Activated CD4-positive, alpha-beta T cell treated with anti-CD3 and anti-CD28 coated beads, Interleukin-2, Interleukin-6, amounts not matched to agents 100 ng/mL and 50 ng/mL, durations not matched to agents 16 hours and 8 hours (primary cell): ENCODE results near the gene GATAD2B.
"Not testable (repeated sequence)": the region's sequence is repeated elsewhere in the genome, so short reads cannot be mapped to it uniquely, and the experiment has no call there.

ENCODE experiments used
- DNase-seq: peaks from one replicate; pipeline ENCODE4 v3.0.0-alpha.2; 2020

Gene GATAD2B

GRCh38 chr1:153882296-153882912, 40.4 kb downstream of the GATAD2B start:
- no peak for DNase-seq

DNA sequence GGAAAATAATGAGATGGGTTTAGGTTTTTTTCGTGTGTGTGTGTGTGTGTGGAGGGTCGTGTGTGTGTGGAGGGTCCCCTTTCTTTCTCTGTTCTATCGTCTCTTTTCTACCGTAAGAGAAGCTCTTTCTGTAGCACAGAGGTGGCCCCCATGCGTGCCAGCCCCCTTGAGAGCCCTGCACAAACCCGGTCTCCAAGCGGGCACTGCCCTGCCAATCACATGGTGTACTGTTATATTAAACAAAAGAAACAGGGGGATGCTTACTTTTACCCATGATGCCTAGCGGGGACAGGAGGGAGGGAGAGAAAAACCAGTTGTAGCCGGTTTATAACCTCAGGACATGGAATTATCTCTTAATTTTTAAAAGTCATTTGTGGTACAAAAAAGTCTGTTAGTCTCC, 41.0 kb downstream of the GATAD2B start:
- DNase-seq: no peak

GRCh38 chr1:153880962-153881361, 41.8 kb downstream of the GATAD2B start:
- DNase-seq: no peak

GRCh38 chr1:153880024-153880423, 42.7 kb downstream of the GATAD2B start:
- DNase-seq: no peak

GRCh38 chr1:153877112-153877511, 45.7 kb downstream of the GATAD2B start:
- no peak for DNase-seq

GRCh38 chr1:153872934-153873333, 49.8 kb downstream of the GATAD2B start:
- DNase-seq: no peak

DNA sequence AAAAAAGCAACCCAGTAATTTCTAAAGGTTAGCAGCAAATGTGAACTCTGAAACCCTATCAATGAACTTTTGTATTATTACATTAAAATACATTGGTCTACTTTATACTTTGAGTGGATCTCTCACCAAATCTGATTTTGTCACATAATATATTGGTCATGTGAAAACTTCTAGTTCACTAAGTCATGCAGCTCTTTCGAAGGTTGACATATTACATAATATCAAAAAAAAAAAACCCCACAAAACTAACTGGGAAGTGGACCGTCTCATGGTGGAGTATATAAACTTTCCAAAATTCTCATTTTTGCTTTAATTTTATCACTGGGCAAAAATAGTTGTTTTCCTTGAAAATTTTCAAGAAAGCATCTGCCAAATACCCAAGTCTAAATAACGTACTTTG, 50.4 kb downstream of the GATAD2B start:
- no peak for DNase-seq

- no peak for DNase-seq
Measured at GRCh38 chr1:153869486-153869885, 53.3 kb downstream of the GATAD2B start.

DNA sequence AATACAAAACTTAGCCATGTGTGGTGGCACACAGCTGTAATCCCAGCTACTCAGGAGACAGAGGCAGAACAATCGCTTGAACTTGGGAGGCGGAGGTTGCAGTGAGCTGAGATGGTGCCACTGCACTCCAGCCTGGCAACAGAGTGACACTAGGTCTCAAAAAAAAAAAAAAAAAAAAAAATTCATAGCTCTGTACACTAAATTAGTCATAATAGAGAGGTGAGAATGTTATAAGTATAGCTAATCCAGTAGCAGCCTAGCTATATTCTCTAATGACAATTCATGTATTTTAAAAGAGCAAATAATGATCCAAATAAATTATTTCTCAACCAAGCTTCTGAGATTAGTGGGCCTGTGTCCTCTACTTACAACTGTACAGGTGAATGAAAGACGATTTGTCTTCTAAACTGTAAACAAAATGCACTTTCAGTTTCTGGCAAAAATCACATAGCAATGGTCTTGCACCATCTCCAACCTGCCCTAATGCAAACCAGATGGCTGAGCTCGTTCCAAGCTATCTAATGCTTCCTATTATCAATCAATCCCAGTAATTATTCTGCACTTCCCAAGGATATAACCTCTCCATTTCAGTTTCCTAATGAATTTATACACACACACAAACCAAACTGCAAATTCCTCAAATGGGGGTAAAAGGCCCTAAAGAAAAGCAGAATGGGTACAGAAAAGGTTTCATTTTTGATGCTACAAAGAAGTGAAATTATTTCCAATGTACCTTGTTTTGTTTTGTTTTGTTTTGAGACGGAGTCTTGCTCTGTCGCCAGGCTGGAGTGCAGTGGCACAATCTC, 56.5 kb downstream of the GATAD2B start:
- no peak for DNase-seq

- no peak for DNase-seq
Measured at GRCh38 chr1:153860285-153860684, 62.5 kb downstream of the GATAD2B start.

DNA sequence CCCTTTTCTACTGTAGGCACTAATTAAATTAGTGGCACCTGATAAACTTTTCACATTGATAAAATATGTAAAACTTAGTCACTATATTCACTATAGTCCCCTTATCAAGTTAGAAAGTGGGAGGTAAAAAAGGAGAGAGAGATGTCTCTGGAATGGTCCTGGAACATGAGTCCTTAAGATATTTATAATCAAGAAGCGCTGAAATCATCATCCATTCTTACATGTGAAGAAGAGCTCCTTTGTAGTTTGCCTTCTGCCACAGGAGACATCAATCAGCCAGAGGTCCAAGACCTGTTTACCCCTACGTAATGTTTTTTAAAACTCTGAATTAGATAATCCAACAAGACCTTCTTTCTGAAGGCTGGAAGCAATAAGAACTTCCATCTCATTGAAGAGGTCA, 65.3 kb downstream of the GATAD2B start:
- no peak for DNase-seq

DNA sequence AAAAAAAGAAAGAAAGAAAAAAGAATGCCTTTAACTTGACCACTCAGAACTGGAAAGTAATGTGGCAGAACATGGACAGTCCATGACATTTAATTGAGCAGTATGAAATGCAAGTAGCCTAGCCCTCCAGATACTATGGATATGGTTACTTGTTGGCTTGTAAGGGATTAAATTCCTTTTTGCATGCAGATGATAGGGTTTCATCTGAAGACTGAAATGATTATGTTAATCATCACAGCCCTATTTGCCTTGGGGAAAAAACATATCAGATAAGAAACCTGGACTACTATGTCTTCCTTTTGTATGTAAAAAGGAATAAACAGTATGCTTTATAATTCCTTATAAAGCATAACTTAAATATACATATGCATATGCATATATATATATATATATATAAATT, 66.0 kb downstream of the GATAD2B start:
- no peak for DNase-seq

DNA sequence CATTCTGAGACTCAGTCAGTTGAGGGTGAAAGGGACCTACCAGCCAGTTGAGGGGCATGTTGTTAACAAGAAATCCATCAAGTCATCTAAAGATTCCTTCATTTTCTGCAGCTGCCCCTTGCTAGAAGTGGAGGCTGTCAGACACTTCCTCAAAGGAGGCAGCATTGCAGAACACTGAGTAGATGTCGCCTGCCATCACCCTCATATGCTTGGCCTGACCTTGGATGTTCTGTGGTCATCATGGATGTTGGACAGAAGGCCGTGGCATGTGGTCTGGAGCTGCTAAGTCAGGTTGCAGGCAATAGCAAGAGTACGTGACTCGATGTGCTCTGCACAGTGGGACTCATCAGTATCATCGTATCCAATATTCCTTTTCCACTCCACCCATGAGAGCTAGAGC, 70.6 kb downstream of the GATAD2B start:
- no peak for DNase-seq

DNA sequence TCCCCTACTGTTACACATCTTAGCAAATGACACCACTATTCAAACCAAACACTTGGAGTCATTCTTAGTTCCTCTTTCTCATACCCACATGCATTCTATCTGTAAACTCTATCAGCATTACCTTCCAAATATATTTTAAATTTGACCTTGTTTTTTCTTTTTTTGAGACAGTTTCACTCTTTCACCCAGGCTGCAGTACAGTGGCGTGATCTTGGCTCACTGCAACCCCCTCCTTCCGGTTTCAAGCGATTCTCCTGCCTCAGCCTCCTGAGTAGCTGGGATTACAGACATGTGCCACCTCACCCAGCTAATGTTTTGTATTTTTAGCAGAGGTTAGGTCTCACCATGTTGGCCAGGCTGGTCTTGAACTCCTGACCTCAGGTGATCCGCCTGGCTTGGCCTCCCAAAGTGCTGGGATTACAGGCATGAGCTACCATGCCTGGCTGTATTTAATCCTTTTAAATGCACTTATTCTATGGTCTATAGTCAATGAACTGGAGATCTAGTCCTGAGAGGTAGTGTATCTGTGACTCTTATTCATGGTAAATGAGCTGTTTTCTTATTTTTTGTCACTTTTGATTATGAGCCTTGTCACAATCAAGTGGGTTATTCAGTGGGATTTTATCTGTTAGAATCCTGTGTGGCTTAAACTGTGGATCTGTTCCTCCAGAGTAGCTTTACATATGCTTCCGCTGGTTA, 73.1 kb downstream of the GATAD2B start:
- peak; percentile 39 for DNase-seq

DNA sequence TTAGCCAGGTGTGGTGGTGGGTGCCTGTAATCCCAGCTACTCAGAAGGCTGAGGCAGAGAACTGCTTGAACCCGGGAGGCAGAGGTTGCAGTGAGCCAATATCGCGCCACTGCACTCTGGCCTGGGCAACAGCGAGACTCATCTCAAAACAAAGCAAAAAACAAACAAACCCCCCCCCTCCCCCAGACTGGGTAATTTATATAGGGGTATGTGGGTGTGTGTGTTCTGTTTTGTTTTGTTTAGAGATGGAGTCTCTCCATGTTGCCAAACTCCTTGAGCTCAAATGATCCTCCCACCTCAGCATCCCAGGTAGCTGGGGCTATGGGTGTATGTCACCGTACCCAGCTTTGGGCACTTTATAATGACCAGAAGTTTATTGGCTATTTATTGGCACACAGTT, 74.0 kb downstream of the GATAD2B start:
- no peak for DNase-seq

DNA sequence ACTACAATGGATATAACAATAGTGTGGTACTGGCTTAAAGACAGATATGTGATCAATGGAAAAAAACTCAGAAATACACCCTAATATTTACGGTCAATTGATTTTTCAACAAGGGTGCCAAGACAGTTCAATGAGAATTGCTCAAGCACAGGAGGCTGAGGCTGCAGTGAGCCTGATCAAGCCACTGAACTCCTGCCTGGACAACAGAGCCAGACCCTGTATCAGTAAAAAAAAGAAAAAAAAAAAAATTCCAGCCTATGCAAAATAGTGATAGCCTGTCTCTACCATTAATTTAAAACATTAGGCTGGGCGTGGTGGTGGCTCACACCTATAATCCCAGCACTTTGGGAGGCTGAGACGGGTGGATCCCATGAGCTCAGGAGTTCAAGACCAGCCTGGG, 77.6 kb downstream of the GATAD2B start:
- DNase-seq: no peak

GRCh38 chr1:153844349-153844748, 78.4 kb downstream of the GATAD2B start:
- DNase-seq: not testable (repeated sequence)

- DNase-seq: peak; percentile 5
Measured at GRCh38 chr1:153842006-153842471, 80.7 kb downstream of the GATAD2B start.

DNA sequence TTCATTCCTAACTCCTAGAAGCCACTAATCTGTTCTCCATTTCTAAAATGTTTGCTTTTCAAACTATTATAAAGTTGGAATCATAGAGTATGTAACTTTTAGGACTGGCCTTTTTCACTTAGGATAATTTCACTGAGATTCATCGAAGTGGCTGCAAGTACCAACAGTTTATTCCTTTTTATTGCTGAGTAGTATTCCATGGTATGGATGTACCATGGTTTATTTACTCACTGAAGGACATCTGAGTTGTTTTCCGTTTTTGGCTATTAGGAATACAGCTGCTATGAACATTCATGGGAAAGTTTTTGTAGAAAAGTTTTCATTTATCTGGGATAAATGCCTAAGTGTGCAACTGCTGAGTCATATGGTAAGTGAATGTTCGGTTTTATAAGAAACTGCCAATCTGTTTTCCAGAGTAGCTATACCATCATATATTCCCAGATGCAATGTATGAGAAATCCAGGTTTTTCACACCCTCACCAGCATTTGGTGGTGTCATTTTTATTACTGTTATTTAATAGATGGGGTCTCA, 81.2 kb downstream of the GATAD2B start:
- DNase-seq: no peak

DNA sequence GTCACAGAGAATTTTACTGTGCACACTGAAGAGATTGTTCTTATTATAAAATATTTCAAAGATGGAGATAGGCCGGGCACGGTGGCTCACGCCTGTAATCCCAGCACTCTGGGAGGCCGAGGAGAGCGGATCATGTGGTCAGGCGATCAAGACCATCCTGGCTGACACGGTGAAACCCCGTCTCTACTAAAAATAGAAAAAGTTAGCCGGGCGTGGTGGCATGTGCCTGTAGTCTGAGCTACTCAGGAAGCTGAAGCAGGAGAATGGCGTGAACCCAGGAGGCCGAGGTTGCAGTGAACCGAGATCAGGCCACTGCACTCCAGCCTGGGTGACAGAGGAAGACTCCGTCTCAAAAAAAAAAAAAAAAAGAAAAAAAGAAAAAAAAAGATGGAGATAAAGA, 82.0 kb downstream of the GATAD2B start:
- DNase-seq: not testable (repeated sequence)

- not testable (repeated sequence) for DNase-seq
Measured at GRCh38 chr1:153833968-153834367, 88.8 kb downstream of the GATAD2B start.

GRCh38 chr1:153833171-153833570, 89.6 kb downstream of the GATAD2B start:
- no peak for DNase-seq

GRCh38 chr1:153832293-153832692, 90.5 kb downstream of the GATAD2B start:
- no peak for DNase-seq

- DNase-seq: no peak
Measured at GRCh38 chr1:153831026-153831425, 91.7 kb downstream of the GATAD2B start.
